ENCODE results near the gene PLAAT4. TPM values are rescaled to one million over a fixed set of nuclear protein-coding genes. Genes with fewer than 3 reads are reported as not detected.

Gene PLAAT4
- total RNA-seq, 1 donor from 2014 or later = not detected

DNA sequence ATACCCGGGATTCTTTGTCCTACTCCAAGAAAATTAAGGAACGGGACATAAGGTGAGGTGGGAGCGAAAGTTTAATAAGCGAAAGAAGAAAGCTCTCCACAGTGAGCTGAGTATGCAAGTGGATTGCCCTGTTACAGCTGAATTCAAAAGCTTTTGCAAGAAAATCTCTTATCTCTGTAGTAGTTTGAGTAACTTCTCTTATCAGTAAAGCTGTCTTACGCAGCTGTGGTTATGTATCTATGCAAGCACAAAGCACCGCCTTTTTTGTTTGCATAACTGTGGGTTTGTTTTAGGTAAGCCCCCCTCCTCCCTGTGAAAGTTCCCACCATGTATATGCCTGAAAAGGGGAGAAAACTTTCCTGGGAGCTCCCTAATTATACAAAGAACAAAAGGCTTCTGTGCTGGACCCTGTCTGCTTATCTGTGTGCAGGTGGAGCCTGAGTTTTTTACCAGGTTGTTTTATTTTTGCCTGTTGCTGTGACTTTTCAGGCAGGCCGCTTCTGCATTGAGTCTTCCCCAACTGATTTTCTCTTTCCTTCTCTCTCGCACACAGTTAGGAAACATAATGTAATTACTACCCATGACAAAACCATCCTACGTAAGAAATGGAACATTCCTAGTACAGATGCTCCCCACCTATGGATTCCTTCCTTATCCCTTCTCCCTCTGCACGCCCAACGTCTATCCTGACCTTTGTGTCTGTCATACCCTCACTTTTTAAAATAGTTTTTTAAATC lies 44.8 kb upstream of the PLAAT4 start:
- Mint-ChIP-seq H3K4me1 (ENCODE audit: low read depth, unreplicated experiment) (peaks cover 31% of the 10 kb centered on the region), H3K27me3 (ENCODE audit: unreplicated experiment) (peaks cover 15% of the 10 kb centered on the region), H3K4me3 (ENCODE audit: unreplicated experiment) (peak overlapping the region; percentile 91), H3K27ac (ENCODE audit: unreplicated experiment) (peak overlapping the region; percentile 92), H3K36me3 (ENCODE audit: unreplicated experiment) (peaks cover under 1% of the 10 kb centered on the region), H3K9me3 (ENCODE audit: unreplicated experiment) (peaks cover 11% of the 10 kb centered on the region)
- TF ChIP-seq, protein P1, sequence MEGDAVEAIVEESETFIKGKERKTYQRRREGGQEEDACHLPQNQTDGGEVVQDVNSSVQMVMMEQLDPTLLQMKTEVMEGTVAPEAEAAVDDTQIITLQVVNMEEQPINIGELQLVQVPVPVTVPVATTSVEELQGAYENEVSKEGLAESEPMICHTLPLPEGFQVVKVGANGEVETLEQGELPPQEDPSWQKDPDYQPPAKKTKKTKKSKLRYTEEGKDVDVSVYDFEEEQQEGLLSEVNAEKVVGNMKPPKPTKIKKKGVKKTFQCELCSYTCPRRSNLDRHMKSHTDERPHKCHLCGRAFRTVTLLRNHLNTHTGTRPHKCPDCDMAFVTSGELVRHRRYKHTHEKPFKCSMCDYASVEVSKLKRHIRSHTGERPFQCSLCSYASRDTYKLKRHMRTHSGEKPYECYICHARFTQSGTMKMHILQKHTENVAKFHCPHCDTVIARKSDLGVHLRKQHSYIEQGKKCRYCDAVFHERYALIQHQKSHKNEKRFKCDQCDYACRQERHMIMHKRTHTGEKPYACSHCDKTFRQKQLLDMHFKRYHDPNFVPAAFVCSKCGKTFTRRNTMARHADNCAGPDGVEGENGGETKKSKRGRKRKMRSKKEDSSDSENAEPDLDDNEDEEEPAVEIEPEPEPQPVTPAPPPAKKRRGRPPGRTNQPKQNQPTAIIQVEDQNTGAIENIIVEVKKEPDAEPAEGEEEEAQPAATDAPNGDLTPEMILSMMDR (IDR thresholded peaks at IDR 0.05; ENCODE audit: partially characterized antibody, unreplicated experiment) = no peak
- no peak for DNase-seq

DNA sequence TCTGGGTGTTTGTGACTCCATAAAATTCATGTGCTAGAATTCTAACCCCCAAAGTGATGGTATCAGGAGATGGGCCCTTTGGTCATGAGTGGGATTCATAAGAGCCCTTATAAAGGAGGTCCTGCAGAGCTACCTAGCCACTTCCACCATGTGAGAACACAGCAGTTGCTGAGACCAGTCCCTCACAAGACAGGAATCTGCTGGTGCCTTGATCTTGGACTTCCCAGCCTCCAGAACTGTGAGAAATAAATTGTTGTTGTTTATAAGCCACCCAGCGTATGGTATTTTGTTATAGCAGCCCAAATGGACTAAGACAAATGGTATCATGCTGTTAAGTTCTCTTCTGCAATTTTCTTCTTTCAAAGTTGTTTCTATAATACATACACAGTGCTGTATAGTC lies 44.2 kb upstream of the PLAAT4 start:
- H3K9me3 Mint-ChIP-seq (ENCODE audit: unreplicated experiment) = peaks cover 11% of the 10 kb centered on the region
- TF ChIP-seq, protein P1 (IDR thresholded peaks at IDR 0.05; ENCODE audit: partially characterized antibody, unreplicated experiment) = no peak
- H3K27ac Mint-ChIP-seq (ENCODE audit: unreplicated experiment) = no peak overlapping the region
- peaks cover 15% of the 10 kb centered on the region for H3K27me3 Mint-ChIP-seq (ENCODE audit: unreplicated experiment)
- H3K36me3 Mint-ChIP-seq (ENCODE audit: unreplicated experiment) = peaks cover 6% of the 10 kb centered on the region
- DNase-seq = no peak
- H3K4me3 Mint-ChIP-seq (ENCODE audit: unreplicated experiment) = no peak overlapping the region
- peaks cover 31% of the 10 kb centered on the region for H3K4me1 Mint-ChIP-seq (ENCODE audit: low read depth, unreplicated experiment)

DNA sequence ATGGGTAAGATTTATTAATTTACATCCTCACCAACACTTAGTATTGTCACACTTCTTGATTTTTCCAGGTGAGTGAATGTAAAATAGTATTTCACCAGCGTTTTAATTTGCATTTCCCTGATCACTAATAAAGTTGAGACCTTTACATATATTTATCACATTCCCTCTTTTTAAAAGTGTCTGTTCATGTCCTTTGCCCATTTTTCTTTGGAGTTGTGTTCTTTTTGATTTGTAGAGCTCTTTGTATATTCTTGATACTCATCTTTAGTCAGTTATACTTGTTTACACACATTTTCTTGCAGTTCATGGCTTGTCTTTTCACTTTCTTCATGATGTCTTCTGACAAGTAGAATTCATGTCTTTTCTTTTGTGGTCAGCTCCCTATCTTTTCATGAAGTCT lies 43.5 kb upstream of the PLAAT4 start:
- Mint-ChIP-seq H3K4me1 (ENCODE audit: low read depth, unreplicated experiment) (peaks cover 29% of the 10 kb centered on the region), H3K4me3 (ENCODE audit: unreplicated experiment) (no peak overlapping the region), H3K9me3 (ENCODE audit: unreplicated experiment) (peaks cover 11% of the 10 kb centered on the region), H3K36me3 (ENCODE audit: unreplicated experiment) (peaks cover 11% of the 10 kb centered on the region), H3K27ac (ENCODE audit: unreplicated experiment) (no peak overlapping the region), H3K27me3 (ENCODE audit: unreplicated experiment) (peaks cover 15% of the 10 kb centered on the region)
- TF ChIP-seq, protein P1 (IDR thresholded peaks at IDR 0.05; ENCODE audit: partially characterized antibody, unreplicated experiment) = no peak
- no peak for DNase-seq

DNA sequence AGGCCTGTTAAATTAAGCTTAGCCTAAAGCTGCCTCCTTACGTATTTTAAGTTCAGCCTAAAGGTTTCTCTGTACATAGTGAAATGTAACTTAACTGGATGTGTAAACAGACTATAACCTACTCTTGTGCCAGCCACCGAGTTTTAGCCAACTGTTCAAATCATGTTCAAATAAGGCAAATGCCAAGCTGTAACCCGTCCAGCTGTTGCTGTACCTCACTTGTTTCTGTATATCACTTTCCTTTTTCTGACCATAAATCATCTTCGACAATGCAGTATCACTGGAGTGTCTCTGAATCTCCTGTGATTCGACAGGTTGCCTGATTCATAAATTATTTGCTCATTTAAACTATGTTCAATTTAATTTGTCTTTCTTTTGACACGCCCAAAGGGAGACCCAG lies 41.6 kb upstream of the PLAAT4 start:
- TF ChIP-seq, protein P1 (IDR thresholded peaks at IDR 0.05; ENCODE audit: partially characterized antibody, unreplicated experiment) = no peak
- Mint-ChIP-seq H3K9me3 (ENCODE audit: unreplicated experiment) (peaks cover 9% of the 10 kb centered on the region), H3K27me3 (ENCODE audit: unreplicated experiment) (peaks cover 5% of the 10 kb centered on the region), H3K4me1 (ENCODE audit: low read depth, unreplicated experiment) (peaks cover 14% of the 10 kb centered on the region), H3K4me3 (ENCODE audit: unreplicated experiment) (no peak overlapping the region), H3K27ac (ENCODE audit: unreplicated experiment) (no peak overlapping the region), H3K36me3 (ENCODE audit: unreplicated experiment) (peaks cover 20% of the 10 kb centered on the region)
- DNase-seq = no peak

DNA sequence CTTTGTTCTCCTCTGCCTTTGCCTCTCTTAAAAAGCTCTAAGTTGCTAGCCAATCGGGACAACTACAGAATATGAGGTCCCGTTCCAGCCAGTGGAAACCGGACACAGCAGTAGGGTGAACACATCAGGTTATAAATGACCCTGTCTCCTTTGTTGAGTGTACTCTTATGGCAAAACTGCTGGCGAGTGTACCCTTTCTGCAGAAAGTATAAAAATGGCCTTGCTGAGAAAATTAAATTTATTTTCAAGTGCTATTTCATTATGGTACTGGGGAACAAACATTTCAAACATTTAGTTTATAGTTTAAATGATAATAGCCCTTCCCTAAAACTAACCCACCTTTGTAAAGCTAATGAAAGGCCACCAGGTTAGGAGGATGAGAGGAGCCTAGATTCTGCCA lies 36.7 kb upstream of the PLAAT4 start:
- Mint-ChIP-seq H3K4me1 (ENCODE audit: low read depth, unreplicated experiment) (peaks cover 3% of the 10 kb centered on the region), H3K27ac (ENCODE audit: unreplicated experiment) (no peak overlapping the region), H3K36me3 (ENCODE audit: unreplicated experiment) (peaks cover 33% of the 10 kb centered on the region), H3K27me3 (ENCODE audit: unreplicated experiment) (peaks cover 5% of the 10 kb centered on the region), H3K9me3 (ENCODE audit: unreplicated experiment) (peaks cover 15% of the 10 kb centered on the region), H3K4me3 (ENCODE audit: unreplicated experiment) (no peak overlapping the region)
- no peak for DNase-seq
- TF ChIP-seq, protein P1 (IDR thresholded peaks at IDR 0.05; ENCODE audit: partially characterized antibody, unreplicated experiment) = no peak

Measured in glutamatergic neuron (in vitro differentiated cells).